ENCODE data around the gene ARHGAP42.

The ARHGAP42 gene

GRCh38 chr11:100791103-100791502, 104.0 kb downstream of the ARHGAP42 start:
- Histone ChIP-seq H3K4me1 (ENCODE audit: insufficient read depth, low read length) (no peaks in the 10 kb centered on the region), H3K9me3 (ENCODE audit: insufficient read depth, low read length, severe bottlenecking) (no peaks in the 10 kb centered on the region), H3K4me2 (ENCODE audit: insufficient read depth, low read length) (no peak overlapping the region), H3K27me3 (ENCODE audit: insufficient read depth, low read length, poor library complexity) (no peaks in the 10 kb centered on the region), H3K27ac (ENCODE audit: low read length) (no peak overlapping the region), H3K4me3 (ENCODE audit: low read depth in 1 of 2, low read length in 2 of 2) (no peak overlapping the region), H2AFZ (ENCODE audit: low read depth, low read length) (no peak overlapping the region), H4K20me1 (ENCODE audit: insufficient read depth, low read length) (no peaks in the 10 kb centered on the region), H3K9ac (ENCODE audit: low read depth, low read length) (no peak overlapping the region), H3K36me3 (ENCODE audit: insufficient read depth, low read length) (no peaks in the 10 kb centered on the region), H3K79me2 (ENCODE audit: insufficient read depth, low read length) (no peaks in the 10 kb centered on the region)
- TF ChIP-seq CTCF (IDR thresholded peaks at IDR 0.05; ENCODE audit: borderline replicate concordance, extremely low read depth, low read length, poor library complexity, severe bottlenecking) (no peak), EZH2 (IDR thresholded peaks at IDR 0.05; ENCODE audit: borderline replicate concordance, low read depth, low read length, severe bottlenecking) (no peak)
- DNase-seq, result no peak
- ATAC-seq (ENCODE audit: insufficient read depth, low read depth), result no peak

GRCh38 chr11:100791860-100792259, 104.8 kb downstream of the ARHGAP42 start:
- Histone ChIP-seq H3K4me1 (ENCODE audit: insufficient read depth, low read length) (no peaks in the 10 kb centered on the region), H3K9me3 (ENCODE audit: insufficient read depth, low read length, severe bottlenecking) (no peaks in the 10 kb centered on the region), H3K79me2 (ENCODE audit: insufficient read depth, low read length) (no peaks in the 10 kb centered on the region), H3K27ac (ENCODE audit: low read length) (no peak overlapping the region), H3K4me3 (ENCODE audit: low read depth in 1 of 2, low read length in 2 of 2) (no peak overlapping the region), H3K9ac (ENCODE audit: low read depth, low read length) (no peak overlapping the region), H3K36me3 (ENCODE audit: insufficient read depth, low read length) (no peaks in the 10 kb centered on the region), H3K4me2 (ENCODE audit: insufficient read depth, low read length) (no peak overlapping the region), H4K20me1 (ENCODE audit: insufficient read depth, low read length) (no peaks in the 10 kb centered on the region), H3K27me3 (ENCODE audit: insufficient read depth, low read length, poor library complexity) (no peaks in the 10 kb centered on the region), H2AFZ (ENCODE audit: low read depth, low read length) (no peak overlapping the region)
- TF ChIP-seq EZH2 (IDR thresholded peaks at IDR 0.05; ENCODE audit: borderline replicate concordance, low read depth, low read length, severe bottlenecking) (no peak), CTCF (IDR thresholded peaks at IDR 0.05; ENCODE audit: borderline replicate concordance, extremely low read depth, low read length, poor library complexity, severe bottlenecking) (no peak)
- no peak for DNase-seq
- no peak for ATAC-seq (ENCODE audit: insufficient read depth, low read depth)

GRCh38 chr11:100793525-100793924, 106.4 kb downstream of the ARHGAP42 start:
- H3K79me2 ChIP-seq (ENCODE audit: insufficient read depth, low read length), result no peaks in the 10 kb centered on the region
- no peaks in the 10 kb centered on the region for H3K4me1 ChIP-seq (ENCODE audit: insufficient read depth, low read length)
- no peaks in the 10 kb centered on the region for H3K27me3 ChIP-seq (ENCODE audit: insufficient read depth, low read length, poor library complexity)
- no peaks in the 10 kb centered on the region for H4K20me1 ChIP-seq (ENCODE audit: insufficient read depth, low read length)
- H2AFZ ChIP-seq (ENCODE audit: low read depth, low read length), result no peak overlapping the region
- no peaks in the 10 kb centered on the region for H3K36me3 ChIP-seq (ENCODE audit: insufficient read depth, low read length)
- H3K9ac ChIP-seq (ENCODE audit: low read depth, low read length), result no peak overlapping the region
- no peak overlapping the region for H3K4me2 ChIP-seq (ENCODE audit: insufficient read depth, low read length)
- H3K4me3 ChIP-seq (ENCODE audit: low read depth in 1 of 2, low read length in 2 of 2), result no peak overlapping the region
- no peaks in the 10 kb centered on the region for H3K9me3 ChIP-seq (ENCODE audit: insufficient read depth, low read length, severe bottlenecking)
- ATAC-seq (ENCODE audit: insufficient read depth, low read depth) (no peak), DNase-seq (no peak)
- H3K27ac ChIP-seq (ENCODE audit: low read length), result no peak overlapping the region
- no peak for TF ChIP-seq CTCF (IDR thresholded peaks at IDR 0.05; ENCODE audit: borderline replicate concordance, extremely low read depth, low read length, poor library complexity, severe bottlenecking)
- no peak for TF ChIP-seq EZH2 (IDR thresholded peaks at IDR 0.05; ENCODE audit: borderline replicate concordance, low read depth, low read length, severe bottlenecking)

- Histone ChIP-seq H3K27me3 (ENCODE audit: insufficient read depth, low read length, poor library complexity) (no peaks in the 10 kb centered on the region), H3K4me2 (ENCODE audit: insufficient read depth, low read length) (no peak overlapping the region), H3K4me1 (ENCODE audit: insufficient read depth, low read length) (no peaks in the 10 kb centered on the region), H3K4me3 (ENCODE audit: low read depth in 1 of 2, low read length in 2 of 2) (no peak overlapping the region), H3K79me2 (ENCODE audit: insufficient read depth, low read length) (no peaks in the 10 kb centered on the region), H3K9ac (ENCODE audit: low read depth, low read length) (no peak overlapping the region), H3K36me3 (ENCODE audit: insufficient read depth, low read length) (no peaks in the 10 kb centered on the region), H4K20me1 (ENCODE audit: insufficient read depth, low read length) (no peaks in the 10 kb centered on the region), H3K9me3 (ENCODE audit: insufficient read depth, low read length, severe bottlenecking) (no peaks in the 10 kb centered on the region), H3K27ac (ENCODE audit: low read length) (no peak overlapping the region), H2AFZ (ENCODE audit: low read depth, low read length) (no peak overlapping the region)
- no peak for DNase-seq
- TF ChIP-seq CTCF (IDR thresholded peaks at IDR 0.05; ENCODE audit: borderline replicate concordance, extremely low read depth, low read length, poor library complexity, severe bottlenecking) (no peak), EZH2 (IDR thresholded peaks at IDR 0.05; ENCODE audit: borderline replicate concordance, low read depth, low read length, severe bottlenecking) (no peak)
- ATAC-seq (ENCODE audit: insufficient read depth, low read depth), result no peak
Measured at GRCh38 chr11:100794446-100794845, 107.4 kb downstream of the ARHGAP42 start.

Measured in DND-41 (cell line).